Liver (tissue), 3 donors: ENCODE measurements around the gene MYO7B.

ENCODE experiments used
- CTCF ChIP-seq: fragments of 150-350 bp; IDR thresholded peaks from 2 replicates; pipeline ENCODE4 v1.5.1; 2017; ENCODE audit warnings: improper control_type of control experiment, low read depth, low read length; ENCODE audit not compliant: missing input control
- EGR1 ChIP-seq, 2 donors: IDR thresholded peaks; 2 replicates each; pipeline ENCODE4 v1.6.1; 2016 to 2018; ENCODE audit warnings: antibody characterized with exemption in 2 of 2, low read depth in 2 of 2
- MAX ChIP-seq: IDR thresholded peaks from 2 replicates; pipeline ENCODE4 v1.6.1; 2016; ENCODE audit warnings: antibody characterized with exemption
- RAD21 ChIP-seq, 2 donors: IDR thresholded peaks; 2 replicates each; pipeline ENCODE4 v1.6.1; 2016; ENCODE audit warnings: antibody characterized with exemption in 2 of 2, mild to moderate bottlenecking in 2 of 2
- REST ChIP-seq: IDR thresholded peaks from 2 replicates; pipeline ENCODE4 v1.6.1; 2016; ENCODE audit warnings: antibody characterized with exemption, mild to moderate bottlenecking
- donor health status: healthy.
- donor health status: healthy.

GRCh38 chr2:127581516-127582490, 46.3 kb downstream of the MYO7B start:
- no peak for TF ChIP-seq CTCF
- TF ChIP-seq REST = no peak
- no peak for TF ChIP-seq MAX
- TF ChIP-seq RAD21 (IDR thresholded peaks at IDR 0.05) = no peak
- no peak for TF ChIP-seq EGR1 (IDR thresholded peaks at IDR 0.05; ENCODE audit: low read depth in 2 of 2)
